Lower leg skin (tissue), 4 donors: ENCODE measurements around the gene MTHFD1L. TPM values are rescaled to one million over a fixed set of nuclear protein-coding genes. Genes with fewer than 3 reads are reported as not detected.

Experiments
- DNase-seq, 2 donors: peaks; one replicate each; pipeline ENCODE4 v3.0.0-alpha.2; 2019; ENCODE audit warnings: low spot score in 2 of 2
- H3K4me3 ChIP-seq: fragments of 200-600 bp; sonication (generic); 2 replicates; pipeline ENCODE4 v1.5.1; 2017; ENCODE audit warnings: mild to moderate bottlenecking, low read depth; ENCODE audit not compliant: poor library complexity, severe bottlenecking
- CTCF ChIP-seq, 3 donors: fragments of 450-650 bp; IDR thresholded peaks; one replicate each; pipeline ENCODE4 v1.5.1; 2016; ENCODE audit warnings: antibody characterized with exemption in 3 of 3, mild to moderate bottlenecking in 3 of 3, moderate library complexity in 2 of 3
- POLR2A ChIP-seq, 2 donors: fragments of 450-650 bp; IDR thresholded peaks; one replicate each; pipeline ENCODE4 v1.6.1; 2016 to 2017; ENCODE audit warnings: antibody characterized with exemption in 2 of 2, mild to moderate bottlenecking in 1 of 2, moderate library complexity in 1 of 2
- WGBS, 2 donors: methylation state at CpG; one replicate each; pipeline ENCODE4 v1.1.5; 2018; 5-methylcytosine and 5-hydroxymethylcytosine counted together
- intact Hi-C: fragments of 100-400 bp; cut with DNase I; formaldehyde crosslinking; loops from one replicate; pipeline ENCODE4 v1.15.0; 2023; ENCODE audit warnings: low total_unique reads
- total RNA-seq, 4 donors: library from RNA; depleted of rRNA; stranded (reverse); fragments of >200 nt; gene quantifications; one replicate each; pipeline ENCODE4 v1.1.0, GENCODE V29; 2016

Gene MTHFD1L
- total RNA-seq, 4 donors from 2014 or later: 2.1 to 7.1 (median 4.4) TPM

- DNase-seq: no peak
- 87 to 91% methylated on average over 11 of the region's 11 CpGs for WGBS, 2 donors
- no peak overlapping the region for H3K4me3 ChIP-seq
- no peak for TF ChIP-seq CTCF (IDR thresholded peaks at IDR 0.05)
- TF ChIP-seq POLR2A (IDR thresholded peaks at IDR 0.05): no peak
- intact Hi-C loops: no loop called here
Measured at GRCh38 chr6:151139524-151139923, 274.0 kb downstream of the MTHFD1L start.

- DNase-seq: no peak
- WGBS, 2 donors: 81 to 86% methylated on average over 3 of the region's 3 CpGs
- no peak overlapping the region for H3K4me3 ChIP-seq
- TF ChIP-seq POLR2A (IDR thresholded peaks at IDR 0.05): no peak
- no peak for TF ChIP-seq CTCF (IDR thresholded peaks at IDR 0.05)
- intact Hi-C loops: no loop called here
Measured at GRCh38 chr6:151140767-151141166, 275.3 kb downstream of the MTHFD1L start.

- no peak for DNase-seq
- intact Hi-C loops: no loop called here
- WGBS, 2 donors: 66 to 70% methylated on average over 5 of the region's 5 CpGs
- TF ChIP-seq POLR2A (IDR thresholded peaks at IDR 0.05): no peak
- no peak for TF ChIP-seq CTCF (IDR thresholded peaks at IDR 0.05)
- no peak overlapping the region for H3K4me3 ChIP-seq
Measured at GRCh38 chr6:151141685-151142084, 276.2 kb downstream of the MTHFD1L start.

GRCh38 chr6:151142676-151143075 lies 277.2 kb downstream of the MTHFD1L start:
- intact Hi-C loops: no loop called here
- TF ChIP-seq POLR2A (IDR thresholded peaks at IDR 0.05) (no peak), CTCF (IDR thresholded peaks at IDR 0.05) (no peak)

GRCh38 chr6:151143337-151143736 lies 277.8 kb downstream of the MTHFD1L start:
- WGBS, 2 donors: 69 to 77% methylated on average over 4 of the region's 4 CpGs
- DNase-seq: no peak
- TF ChIP-seq POLR2A (IDR thresholded peaks at IDR 0.05) (no peak), CTCF (IDR thresholded peaks at IDR 0.05) (no peak)
- no peak overlapping the region for H3K4me3 ChIP-seq
- intact Hi-C loops: no loop called here

More at GRCh38 chr6:151142676-151143075, 277.2 kb downstream of the MTHFD1L start:
- no peak for DNase-seq
- no peak overlapping the region for H3K4me3 ChIP-seq
- WGBS, 2 donors: 95 to 98% methylated on average over 5 of the region's 5 CpGs

- 68 to 71% methylated on average over 6 of the region's 6 CpGs for WGBS, 2 donors
- no peak for DNase-seq
- H3K4me3 ChIP-seq: no peak overlapping the region
- intact Hi-C loops: no loop called here
- no peak for TF ChIP-seq CTCF (IDR thresholded peaks at IDR 0.05)
- TF ChIP-seq POLR2A (IDR thresholded peaks at IDR 0.05): no peak
Measured at GRCh38 chr6:151143806-151144205, 278.3 kb downstream of the MTHFD1L start.
